K562 (cell line): ENCODE data around the gene CHD6. TPM values are rescaled to one million over a fixed set of nuclear protein-coding genes. Genes with fewer than 3 reads are reported as not detected.

Experiments
- ATAC-seq: fragments of 200-7000 bp; cut with Tn5 transposase; 3 replicates; pipeline ENCODE4 v1.9.1; 2020; ENCODE audit warnings: moderate library complexity
- BruUV-seq: library from RNA; stranded (reverse); fragments of 400-500 nt; replicated peaks from 2 replicates; lab custom pipeline; 2021; lab: Mats Ljungman, UMichigan
- CTCF ChIA-PET: fragments of 300-600 bp; formaldehyde crosslinking; extraction: SDS; loops from one replicate; lab custom pipeline; 2021; ENCODE audit warnings: low intra/inter-chr PET ratio; lab: Yijun Ruan, JAX
- POLR2A ChIA-PET: fragments of 300-600, 350-650 bp; sonication (Branson Sonifier 250); formaldehyde crosslinking; extraction: SDS; loops from one replicate; lab custom pipeline; 2021; ENCODE audit warnings: antibody characterized with exemption, inconsistent platforms; lab: Yijun Ruan, JAX
- DNase-seq, 4 experiments: peaks; one replicate each; pipeline versions ENCODE4 v3.0.0 to v3.0.0-alpha.2; 2011 to 2018; ENCODE audit warnings: low spot score in 3 of 4, mixed read lengths in 3 of 4; ENCODE audit errors: extremely low read depth in 1 of 4
- FAIRE-seq: peaks from 2 replicates; lab custom pipeline; 2011; peaks lifted over from hg19 to GRCh38; lab: Jason Lieb, UNC
- H2AFZ ChIP-seq: 2 replicates; pipeline ENCODE4 v1.6.0; 2011; ENCODE audit warnings: low read depth, low read length, control low read depth, inconsistent platforms
- H3K27ac ChIP-seq: fragments of 200-600 bp; 3 replicates; pipeline ENCODE4 v1.8.0; 2011; ENCODE audit warnings: low read depth, mild to moderate bottlenecking, control low read depth, inconsistent platforms, low read length, moderate library complexity, mixed read lengths; ENCODE audit errors: extremely low read depth
- H3K27me3 ChIP-seq, 2 experiments: fragments of 300-600 bp in 1 of 2; 2 replicates in 1 of 2; 3 replicates in 1 of 2; pipeline versions ENCODE4 v1.6.0 to v1.8.0; 2011; ENCODE audit warnings: inconsistent platforms in 2 of 2, low read length in 2 of 2, mild to moderate bottlenecking in 1 of 2, mixed read lengths in 1 of 2, moderate library complexity in 1 of 2; ENCODE audit not compliant: control insufficient read depth in 2 of 2, insufficient read depth in 2 of 2
- H3K36me3 ChIP-seq: fragments of 300-600 bp; 3 replicates; pipeline ENCODE4 v1.8.0; 2011; ENCODE audit warnings: mild to moderate bottlenecking, low read length, inconsistent platforms; ENCODE audit not compliant: control insufficient read depth, insufficient read depth
- H3K4me1 ChIP-seq, 2 experiments: fragments of 200-600 bp in 1 of 2; replicated peaks in 1 of 2; 2 replicates in 1 of 2; 3 replicates in 1 of 2; pipeline versions ENCODE4 v1.5.1 to v1.8.0; 2011; ENCODE audit warnings: inconsistent platforms in 2 of 2, low read length in 2 of 2, mild to moderate bottlenecking in 1 of 2, mixed read lengths in 1 of 2, moderate library complexity in 1 of 2; ENCODE audit not compliant: control insufficient read depth in 2 of 2, insufficient read depth in 2 of 2
- H3K4me2 ChIP-seq: 2 replicates; pipeline ENCODE4 v1.6.1; 2011; ENCODE audit warnings: low read length, control low read depth, inconsistent platforms, mixed read lengths; ENCODE audit not compliant: insufficient read depth
- H3K4me3 ChIP-seq: fragments of 200-600 bp; sonication (generic), shearing (Covaris generic); 2 replicates; pipeline ENCODE4 v1.5.1; 2016; ENCODE audit warnings: control low read depth, inconsistent platforms
- H3K79me2 ChIP-seq: fragments of 200-600 bp; 3 replicates; pipeline ENCODE4 v1.8.0; 2011; ENCODE audit warnings: low read length, inconsistent platforms; ENCODE audit not compliant: control insufficient read depth, insufficient read depth
- H3K9ac ChIP-seq, 2 experiments: 2 replicates each; pipeline versions ENCODE4 v1.6.0 to v1.6.1; 2011; ENCODE audit warnings: low read depth in 2 of 2, low read length in 2 of 2, control low read depth in 1 of 2, inconsistent platforms in 1 of 2, mild to moderate bottlenecking in 1 of 2, mixed read lengths in 1 of 2; ENCODE audit not compliant: insufficient read depth in 1 of 2
- H3K9me1 ChIP-seq: one replicate; pipeline ENCODE4 v1.6.0; 2011; ENCODE audit warnings: inconsistent platforms, mild to moderate bottlenecking, low read length, moderate library complexity; ENCODE audit not compliant: control insufficient read depth, insufficient read depth
- H3K9me3 ChIP-seq: replicated peaks from 2 replicates; pipeline ENCODE4 v1.5.1; 2011; ENCODE audit warnings: low read depth, low read length, inconsistent platforms; ENCODE audit not compliant: control insufficient read depth, insufficient read depth
- H4K20me1 ChIP-seq: replicated peaks from 2 replicates; pipeline ENCODE4 v1.6.1; 2011; ENCODE audit warnings: low read length, inconsistent platforms, mixed read lengths; ENCODE audit not compliant: control insufficient read depth, insufficient read depth
- ILF3 ChIP-seq: fragments of 450-650 bp; IDR thresholded peaks from 2 replicates; pipeline ENCODE4 v1.6.1; 2018; ENCODE audit warnings: antibody characterized with exemption, mild to moderate bottlenecking, moderate library complexity, borderline replicate concordance
- RBM34 ChIP-seq: fragments of 200-400 bp; formaldehyde crosslinking; IDR thresholded peaks from 2 replicates; pipeline ENCODE4 v1.6.1; 2018; ENCODE audit warnings: low read length, borderline replicate concordance; ENCODE audit not compliant: insufficient read depth
- SMC3 ChIP-seq: conservative IDR thresholded peaks from 2 replicates; pipeline ENCODE4 v1.6.1; 2011; ENCODE audit warnings: low read depth, low read length, improper control_type of control experiment; ENCODE audit not compliant: insufficient read depth
- ZNF143 ChIP-seq: sonication (generic); formaldehyde crosslinking; IDR thresholded peaks from 2 replicates; pipeline ENCODE4 v1.9.0; 2022; ENCODE audit warnings: mild to moderate bottlenecking, missing genetic modification reagents
- ZNF263 ChIP-seq: sonication (generic); formaldehyde crosslinking; IDR thresholded peaks from 2 replicates; pipeline ENCODE4 v1.8.0; 2022; ENCODE audit warnings: mild to moderate bottlenecking, missing genetic modification reagents, borderline replicate concordance
- WGBS: fragments of 100-300 bp; shearing (Covaris generic); methylation state at CpG from one replicate; pipeline ENCODE4 v1.1.6; 2016; ENCODE audit warnings: low coverage, mixed read lengths; ENCODE audit not compliant: insufficient coverage; ENCODE audit errors: missing lambda C conversion rate; 5-methylcytosine and 5-hydroxymethylcytosine counted together
- in situ Hi-C: fragments of 300-500 bp; cut with MboI; formaldehyde crosslinking; loops from 4 replicates; pipeline ENCODE4 v1.15.0; 2018; ENCODE audit warnings: inconsistent platforms, mixed read lengths
- intact Hi-C: fragments of 100-400 bp; cut with micrococcal nuclease; formaldehyde crosslinking; loops from 2 replicates; pipeline ENCODE4 v1.14.2; 2022
- polyA plus RNA-seq, 8 experiments: library from polyadenylated mRNA; depleted of rRNA in 4 of 8; stranded (reverse) in 5 of 8; unstranded in 3 of 8; fragments of >200 nt; fragmentation: Nextera tagmentation in 2 of 8; fragmentation: Illumina TruSeq in 1 of 8; extraction: Ambion mirVana in 2 of 8; extraction: Trizol in 1 of 8; gene quantifications; 2 replicates each; pipeline versions ENCODE4 v1.2.1 to v1.2.3, GENCODE V29; 2011 to 2014; ENCODE audit warnings: inconsistent platforms in 1 of 8, missing spikeins in 1 of 8
- total RNA-seq, 7 experiments: library from RNA; depleted of rRNA in 6 of 7; stranded (reverse); fragments of >200 nt in 6 of 7; fragmentation: Illumina TruSeq in 2 of 7; extraction: Trizol in 2 of 7; gene quantifications; 2 replicates each; pipeline versions ENCODE4 v1.2.1 to v1.2.3, GENCODE V29; 2011 to 2021; ENCODE audit warnings: low replicate concordance in 1 of 7
- TF ChIP-seq, protein P1 (sequence below): IDR thresholded peaks from 3 replicates; pipeline ENCODE4 v1.6.1; 2011; ENCODE audit warnings: borderline replicate concordance, mild to moderate bottlenecking; ENCODE audit not compliant: insufficient read length, insufficient read depth
- TF ChIP-seq, protein P2 (sequence below): fragments of 250-450 bp; sonication (Bioruptor Pico); IDR thresholded peaks from 2 replicates; pipeline ENCODE4 v1.5.0; 2021

The CHD6 gene
- total and polyA plus RNA-seq, 9 of the 15 experiments (the other 6 are each of a cell fraction or from before 2014, with no cell fraction given): 3.9 to 24.2 (median 12.8) TPM

GRCh38 chr20:41367956-41368355 lies 250.2 kb downstream of the CHD6 start (continued):
- TF ChIP-seq RBM34: no peak

- no peak overlapping the region for H3K4me3 ChIP-seq
- no peak for FAIRE-seq
- no peak overlapping the region for H2AFZ ChIP-seq
- WGBS: 11% methylated on average over 13 of the region's 13 CpGs
- H3K9me1 ChIP-seq: no peaks in the 10 kb centered on the region
- H3K9ac ChIP-seq: no peak overlapping the region
- peaks cover 23% of the 10 kb centered on the region for H4K20me1 ChIP-seq
- H3K4me2 ChIP-seq: no peak overlapping the region
- intact Hi-C loops: no loop called here
- ATAC-seq: no peak; the same call in 2 of the 3 replicates
- DNase-seq: no peak
- in situ Hi-C loops: no loop called here
- H3K36me3 ChIP-seq: no peaks in the 10 kb centered on the region
- peaks cover 36 to 62% of the 10 kb centered on the region in 2 experiments; a peak in 4 of 5 replicates for H3K27me3 ChIP-seq
- no peaks in the 10 kb centered on the region for H3K9me3 ChIP-seq
- TF ChIP-seq, protein P1, sequence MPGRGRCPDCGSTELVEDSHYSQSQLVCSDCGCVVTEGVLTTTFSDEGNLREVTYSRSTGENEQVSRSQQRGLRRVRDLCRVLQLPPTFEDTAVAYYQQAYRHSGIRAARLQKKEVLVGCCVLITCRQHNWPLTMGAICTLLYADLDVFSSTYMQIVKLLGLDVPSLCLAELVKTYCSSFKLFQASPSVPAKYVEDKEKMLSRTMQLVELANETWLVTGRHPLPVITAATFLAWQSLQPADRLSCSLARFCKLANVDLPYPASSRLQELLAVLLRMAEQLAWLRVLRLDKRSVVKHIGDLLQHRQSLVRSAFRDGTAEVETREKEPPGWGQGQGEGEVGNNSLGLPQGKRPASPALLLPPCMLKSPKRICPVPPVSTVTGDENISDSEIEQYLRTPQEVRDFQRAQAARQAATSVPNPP: no peak
- TF ChIP-seq, protein P2, sequence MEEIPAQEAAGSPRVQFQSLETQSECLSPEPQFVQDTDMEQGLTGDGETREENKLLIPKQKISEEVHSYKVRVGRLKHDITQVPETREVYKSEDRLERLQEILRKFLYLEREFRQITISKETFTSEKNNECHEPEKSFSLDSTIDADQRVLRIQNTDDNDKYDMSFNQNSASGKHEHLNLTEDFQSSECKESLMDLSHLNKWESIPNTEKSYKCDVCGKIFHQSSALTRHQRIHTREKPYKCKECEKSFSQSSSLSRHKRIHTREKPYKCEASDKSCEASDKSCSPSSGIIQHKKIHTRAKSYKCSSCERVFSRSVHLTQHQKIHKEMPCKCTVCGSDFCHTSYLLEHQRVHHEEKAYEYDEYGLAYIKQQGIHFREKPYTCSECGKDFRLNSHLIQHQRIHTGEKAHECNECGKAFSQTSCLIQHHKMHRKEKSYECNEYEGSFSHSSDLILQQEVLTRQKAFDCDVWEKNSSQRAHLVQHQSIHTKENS: no peak
- TF ChIP-seq ZNF143 (CRISPR knock-in tag) (no peak), ZNF263 (CRISPR knock-in tag) (no peak), SMC3 (no peak), ILF3 (no peak)
- no peak overlapping the region for H3K27ac ChIP-seq
- BruUV-seq: no TSS peak
- ChIA-PET POLR2A (no interaction called here), CTCF (no interaction called here)
- H3K4me1 ChIP-seq: peaks cover 0 to 24% of the 10 kb centered on the region in 2 experiments; a peak in 2 of 5 replicates
- no peaks in the 10 kb centered on the region for H3K79me2 ChIP-seq
These were observed 250.8 kb downstream of the CHD6 start for GRCh38 chr20:41367393-41367695.
